Measurements from ENCODE around the gene PBXIP1.

GRCh38 chr1:154974102-154974807 is 18.4 kb upstream of the PBXIP1 start, which contains the start of gene CKS1B:
- TF ChIP-seq EZH2 (IDR thresholded peaks at IDR 0.05) (no peak), POLR2AphosphoS5 (IDR thresholded peaks at IDR 0.05; ENCODE audit: borderline replicate concordance, low read depth, low read length) (peak; percentile 86; the same call in 1 of the 2 replicates)
